ENCODE data around the gene OR1A2. TPM values are rescaled to one million over a fixed set of nuclear protein-coding genes. Genes with fewer than 3 reads are reported as not detected.
"Not testable (repeated sequence)": the region's sequence is repeated elsewhere in the genome, so short reads cannot be mapped to it uniquely, and the experiment has no call there.

OR1A2 gene
- total RNA-seq, 1 experiment from 2014 or later, result not detected

GRCh38 chr17:3222505-3222904 is 25.2 kb downstream of the OR1A2 start:
- ChIA-PET POLR2A (no interaction called here), CTCF (no interaction called here)
- Histone ChIP-seq H3K9me3 (no peaks in the 10 kb centered on the region), H3K4me3 (ENCODE audit: low read depth, low read length) (no peak overlapping the region), H3K27me3 (replicated peaks; ENCODE audit: control insufficient read depth, insufficient read depth, low read length) (no peaks in the 10 kb centered on the region), H3K4me1 (no peaks in the 10 kb centered on the region), H3K36me3 (ENCODE audit: control insufficient read depth, insufficient read depth, low read length) (no peaks in the 10 kb centered on the region)
- Mint-ChIP-seq H3K36me3 (ENCODE audit: insufficient read depth, unreplicated experiment) (no peaks in the 10 kb centered on the region), H3K27ac (ENCODE audit: unreplicated experiment) (no peak overlapping the region), H3K4me3 (ENCODE audit: unreplicated experiment) (no peak overlapping the region), H3K9me3 (ENCODE audit: unreplicated experiment) (no peaks in the 10 kb centered on the region), H3K4me1 (ENCODE audit: low read depth, unreplicated experiment) (no peaks in the 10 kb centered on the region), H3K27me3 (ENCODE audit: insufficient read depth, unreplicated experiment) (peaks cover 10% of the 10 kb centered on the region)
- DNase-seq, result no peak
- intact Hi-C loops (cut with micrococcal nuclease; ENCODE audit: unreplicated experiment), result no loop called here
- no TSS peak for BruUV-seq (replicated peaks)
- no peak for TF ChIP-seq CTCF (IDR thresholded peaks at IDR 0.05; ENCODE audit: insufficient read depth in 1 of 2, low read depth in 1 of 2, low read length in 1 of 2, severe bottlenecking in 1 of 2, unreplicated experiment in 1 of 2)

- H3K36me3 Mint-ChIP-seq (ENCODE audit: insufficient read depth, unreplicated experiment); POLR2A ChIA-PET; CTCF ChIA-PET: not testable (repeated sequence)
Observed at GRCh38 chr17:3224721-3225352, 27.5 kb downstream of the OR1A2 start.

GRCh38 chr17:3232300-3232699 is 35.0 kb downstream of the OR1A2 start:
- H3K4me1 ChIP-seq; POLR2A ChIA-PET; H3K9me3 ChIP-seq; H3K27me3 ChIP-seq (replicated peaks; ENCODE audit: control insufficient read depth, insufficient read depth, low read length); CTCF ChIA-PET; H3K9me3 Mint-ChIP-seq (ENCODE audit: unreplicated experiment); H3K4me1 Mint-ChIP-seq (ENCODE audit: low read depth, unreplicated experiment); intact Hi-C loops (cut with micrococcal nuclease; ENCODE audit: unreplicated experiment); H3K27me3 Mint-ChIP-seq (ENCODE audit: insufficient read depth, unreplicated experiment); DNase-seq; H3K4me3 Mint-ChIP-seq (ENCODE audit: unreplicated experiment); BruUV-seq (replicated peaks); H3K4me3 ChIP-seq (ENCODE audit: low read depth, low read length); H3K36me3 ChIP-seq (ENCODE audit: control insufficient read depth, insufficient read depth, low read length); H3K36me3 Mint-ChIP-seq (ENCODE audit: insufficient read depth, unreplicated experiment); H3K27ac Mint-ChIP-seq (ENCODE audit: unreplicated experiment): not testable (repeated sequence)

More at GRCh38 chr17:3224721-3225352, 27.5 kb downstream of the OR1A2 start:
- H3K4me3 Mint-ChIP-seq (ENCODE audit: unreplicated experiment); H3K9me3 ChIP-seq; H3K9me3 Mint-ChIP-seq (ENCODE audit: unreplicated experiment); H3K4me1 ChIP-seq; H3K36me3 ChIP-seq (ENCODE audit: control insufficient read depth, insufficient read depth, low read length); H3K4me3 ChIP-seq (ENCODE audit: low read depth, low read length); H3K27me3 ChIP-seq (replicated peaks; ENCODE audit: control insufficient read depth, insufficient read depth, low read length); H3K4me1 Mint-ChIP-seq (ENCODE audit: low read depth, unreplicated experiment); BruUV-seq (replicated peaks); DNase-seq; intact Hi-C loops (cut with micrococcal nuclease; ENCODE audit: unreplicated experiment); H3K27ac Mint-ChIP-seq (ENCODE audit: unreplicated experiment): not testable (repeated sequence)
- peaks cover 10% of the 10 kb centered on the region for H3K27me3 Mint-ChIP-seq (ENCODE audit: insufficient read depth, unreplicated experiment)

GRCh38 chr17:3238685-3239084 is 41.4 kb downstream of the OR1A2 start:
- H3K27me3 Mint-ChIP-seq (ENCODE audit: insufficient read depth, unreplicated experiment); H3K27ac Mint-ChIP-seq (ENCODE audit: unreplicated experiment); H3K9me3 Mint-ChIP-seq (ENCODE audit: unreplicated experiment); DNase-seq; BruUV-seq (replicated peaks); H3K36me3 ChIP-seq (ENCODE audit: control insufficient read depth, insufficient read depth, low read length); H3K4me1 Mint-ChIP-seq (ENCODE audit: low read depth, unreplicated experiment); H3K4me3 ChIP-seq (ENCODE audit: low read depth, low read length); H3K4me3 Mint-ChIP-seq (ENCODE audit: unreplicated experiment); CTCF ChIA-PET; intact Hi-C loops (cut with micrococcal nuclease; ENCODE audit: unreplicated experiment); H3K9me3 ChIP-seq; POLR2A ChIA-PET; H3K36me3 Mint-ChIP-seq (ENCODE audit: insufficient read depth, unreplicated experiment); H3K27me3 ChIP-seq (replicated peaks; ENCODE audit: control insufficient read depth, insufficient read depth, low read length); H3K4me1 ChIP-seq: not testable (repeated sequence)

GRCh38 chr17:3241044-3241443 is 43.7 kb downstream of the OR1A2 start:
- H3K4me3 Mint-ChIP-seq (ENCODE audit: unreplicated experiment); H3K4me1 ChIP-seq; H3K9me3 ChIP-seq; H3K36me3 ChIP-seq (ENCODE audit: control insufficient read depth, insufficient read depth, low read length); BruUV-seq (replicated peaks); DNase-seq; intact Hi-C loops (cut with micrococcal nuclease; ENCODE audit: unreplicated experiment); H3K9me3 Mint-ChIP-seq (ENCODE audit: unreplicated experiment); CTCF ChIA-PET; H3K4me1 Mint-ChIP-seq (ENCODE audit: low read depth, unreplicated experiment); H3K36me3 Mint-ChIP-seq (ENCODE audit: insufficient read depth, unreplicated experiment); H3K27ac Mint-ChIP-seq (ENCODE audit: unreplicated experiment); POLR2A ChIA-PET; H3K4me3 ChIP-seq (ENCODE audit: low read depth, low read length); H3K27me3 ChIP-seq (replicated peaks; ENCODE audit: control insufficient read depth, insufficient read depth, low read length); H3K27me3 Mint-ChIP-seq (ENCODE audit: insufficient read depth, unreplicated experiment): not testable (repeated sequence)

- H3K36me3 ChIP-seq (ENCODE audit: control insufficient read depth, insufficient read depth, low read length); BruUV-seq (replicated peaks); H3K4me3 Mint-ChIP-seq (ENCODE audit: unreplicated experiment); POLR2A ChIA-PET; H3K36me3 Mint-ChIP-seq (ENCODE audit: insufficient read depth, unreplicated experiment); H3K27me3 Mint-ChIP-seq (ENCODE audit: insufficient read depth, unreplicated experiment); intact Hi-C loops (cut with micrococcal nuclease; ENCODE audit: unreplicated experiment); H3K4me1 Mint-ChIP-seq (ENCODE audit: low read depth, unreplicated experiment); CTCF ChIA-PET; H3K9me3 ChIP-seq; H3K27ac Mint-ChIP-seq (ENCODE audit: unreplicated experiment); DNase-seq; H3K27me3 ChIP-seq (replicated peaks; ENCODE audit: control insufficient read depth, insufficient read depth, low read length); H3K4me3 ChIP-seq (ENCODE audit: low read depth, low read length); H3K4me1 ChIP-seq; H3K9me3 Mint-ChIP-seq (ENCODE audit: unreplicated experiment): not testable (repeated sequence)
Observed at GRCh38 chr17:3244841-3245240, 47.5 kb downstream of the OR1A2 start.
